ENCODE measurements around the gene NGDN. TPM values are rescaled to one million over a fixed set of nuclear protein-coding genes. Genes with fewer than 3 reads are reported as not detected.
A peak's percentile ranks its signal among the peaks of the same experiment; 100 is the strongest.
"Not testable (repeated sequence)": the region's sequence is repeated elsewhere in the genome, so short reads cannot be mapped to it uniquely, and the experiment has no call there.

NGDN gene, protein sequence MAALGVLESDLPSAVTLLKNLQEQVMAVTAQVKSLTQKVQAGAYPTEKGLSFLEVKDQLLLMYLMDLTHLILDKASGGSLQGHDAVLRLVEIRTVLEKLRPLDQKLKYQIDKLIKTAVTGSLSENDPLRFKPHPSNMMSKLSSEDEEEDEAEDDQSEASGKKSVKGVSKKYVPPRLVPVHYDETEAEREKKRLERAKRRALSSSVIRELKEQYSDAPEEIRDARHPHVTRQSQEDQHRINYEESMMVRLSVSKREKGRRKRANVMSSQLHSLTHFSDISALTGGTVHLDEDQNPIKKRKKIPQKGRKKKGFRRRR
- 58.2 TPM for total RNA-seq

DNA sequence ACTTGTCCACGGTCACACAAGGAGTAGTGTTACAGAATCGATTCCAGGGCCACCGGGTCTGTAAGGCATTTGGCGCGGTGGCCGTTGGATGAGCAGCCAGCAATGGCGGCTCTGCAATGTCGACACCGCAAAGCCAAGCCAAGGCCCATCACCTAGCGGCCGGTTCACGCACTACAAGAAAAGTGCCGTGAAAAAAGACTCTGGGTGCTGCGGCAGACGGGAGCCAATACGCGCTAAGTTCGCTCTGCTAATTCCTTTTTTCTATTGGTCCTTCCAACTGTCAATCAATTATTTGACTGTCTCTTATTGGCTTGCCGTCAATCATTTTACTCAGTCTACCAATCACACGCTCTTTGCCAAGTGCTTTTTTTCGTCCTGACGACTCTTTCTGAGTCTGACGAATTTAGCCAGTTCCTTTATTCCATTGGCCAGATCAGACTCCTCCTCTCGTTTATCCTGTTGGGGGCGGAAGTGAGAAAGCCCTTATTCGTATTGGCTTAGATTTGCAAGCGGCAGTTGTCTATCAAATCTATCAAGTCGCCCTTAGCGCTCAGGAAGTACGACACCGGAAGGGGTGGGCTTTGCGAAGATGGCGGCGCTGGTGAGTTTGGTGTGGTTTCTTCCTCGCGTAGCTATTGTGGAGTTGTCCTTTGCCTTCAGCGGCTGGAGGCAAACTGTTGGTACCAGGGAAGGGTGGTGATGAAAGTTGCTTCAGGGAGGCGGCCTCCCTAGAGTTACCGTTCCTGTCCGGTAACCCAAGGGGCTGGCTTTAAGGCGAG lies at the start of gene NGDN:
Gene NGDN (plus strand): TSS at position 577 of the 779 bp plus-strand sequence. CDS start 13 bp downstream, at position 590.
- DNase-seq, result peak; percentile 100

DNA sequence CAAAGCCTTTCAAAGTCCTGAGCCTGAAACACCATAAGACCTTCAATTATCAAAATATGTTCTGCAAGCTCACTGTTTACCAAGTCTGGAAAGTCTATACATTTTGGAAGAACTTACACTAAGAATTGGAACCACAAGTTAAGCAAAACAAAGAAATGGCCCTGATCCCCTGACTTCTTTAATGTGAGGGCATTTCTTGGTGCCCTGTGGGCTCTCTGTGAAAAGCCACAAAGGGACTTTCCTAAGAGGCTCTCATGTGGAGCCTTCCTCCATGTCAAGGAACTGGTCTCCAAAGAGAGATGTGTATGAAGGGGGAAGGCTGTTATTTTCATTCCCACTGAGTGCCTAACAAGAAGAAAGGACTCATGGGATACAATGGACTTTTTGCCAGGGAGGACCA lies 47.9 kb upstream of the NGDN start:
- DNase-seq, result no peak

DNA sequence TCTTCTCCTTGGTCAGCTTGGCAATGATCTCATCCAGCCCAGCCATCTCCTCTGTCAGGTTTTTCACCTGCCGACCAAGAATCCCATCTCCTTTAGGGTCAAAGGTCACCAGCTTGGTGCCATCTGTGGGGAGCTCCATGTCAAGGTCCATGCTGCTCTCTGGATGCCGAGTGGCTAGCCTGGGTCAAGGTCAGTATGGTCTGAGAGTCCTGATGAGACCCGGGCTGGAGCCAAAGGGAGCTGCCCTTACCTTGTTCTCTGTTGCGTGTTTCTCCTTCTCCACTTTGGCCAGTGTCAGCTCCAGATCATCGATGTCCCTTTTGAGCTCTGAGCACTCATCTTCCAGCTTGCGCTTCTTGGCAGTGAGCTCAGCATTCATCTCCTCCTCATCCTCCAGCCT lies 45.8 kb upstream of the NGDN start:
- no peak for DNase-seq

DNA sequence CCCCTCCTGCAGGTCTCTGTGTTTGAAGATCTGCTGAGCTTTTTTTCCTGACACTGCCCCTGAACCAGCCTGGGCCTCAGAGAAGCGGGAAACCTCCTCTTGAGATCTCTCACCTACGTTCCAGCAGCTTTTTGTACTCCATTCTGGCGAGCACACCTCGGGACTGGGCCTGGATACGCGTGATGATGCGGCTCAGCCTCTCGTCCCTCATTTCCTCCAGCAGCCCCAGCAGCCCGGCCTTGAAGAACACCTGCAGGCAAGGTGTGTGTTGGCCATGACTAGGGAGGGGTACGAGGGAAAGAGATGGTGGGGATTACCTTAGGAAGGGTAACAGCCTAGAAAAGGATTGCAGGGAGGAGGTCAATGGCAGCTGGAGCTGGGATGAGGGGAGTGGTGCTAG lies 44.3 kb upstream of the NGDN start:
- no peak for DNase-seq

DNA sequence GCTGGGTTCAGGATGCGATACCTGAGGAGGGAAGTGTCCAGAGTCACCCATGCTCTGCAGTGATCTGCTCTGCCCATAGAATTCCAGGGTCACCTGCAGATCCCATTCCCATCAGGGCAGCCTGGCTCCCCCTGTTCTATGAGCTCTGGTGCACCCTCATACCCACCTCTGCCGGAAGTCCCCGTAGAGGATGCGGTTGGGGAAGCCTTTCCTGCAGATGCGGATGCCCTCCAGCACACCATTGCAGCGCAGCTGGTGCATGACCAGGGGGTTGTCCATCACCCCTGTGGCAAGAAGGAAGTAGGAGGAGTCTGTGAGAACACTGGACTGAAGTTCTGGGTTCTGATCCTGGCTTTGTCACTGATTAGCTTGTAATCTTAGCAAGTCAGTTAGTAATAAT lies 43.7 kb upstream of the NGDN start:
- not testable (repeated sequence) for DNase-seq

DNA sequence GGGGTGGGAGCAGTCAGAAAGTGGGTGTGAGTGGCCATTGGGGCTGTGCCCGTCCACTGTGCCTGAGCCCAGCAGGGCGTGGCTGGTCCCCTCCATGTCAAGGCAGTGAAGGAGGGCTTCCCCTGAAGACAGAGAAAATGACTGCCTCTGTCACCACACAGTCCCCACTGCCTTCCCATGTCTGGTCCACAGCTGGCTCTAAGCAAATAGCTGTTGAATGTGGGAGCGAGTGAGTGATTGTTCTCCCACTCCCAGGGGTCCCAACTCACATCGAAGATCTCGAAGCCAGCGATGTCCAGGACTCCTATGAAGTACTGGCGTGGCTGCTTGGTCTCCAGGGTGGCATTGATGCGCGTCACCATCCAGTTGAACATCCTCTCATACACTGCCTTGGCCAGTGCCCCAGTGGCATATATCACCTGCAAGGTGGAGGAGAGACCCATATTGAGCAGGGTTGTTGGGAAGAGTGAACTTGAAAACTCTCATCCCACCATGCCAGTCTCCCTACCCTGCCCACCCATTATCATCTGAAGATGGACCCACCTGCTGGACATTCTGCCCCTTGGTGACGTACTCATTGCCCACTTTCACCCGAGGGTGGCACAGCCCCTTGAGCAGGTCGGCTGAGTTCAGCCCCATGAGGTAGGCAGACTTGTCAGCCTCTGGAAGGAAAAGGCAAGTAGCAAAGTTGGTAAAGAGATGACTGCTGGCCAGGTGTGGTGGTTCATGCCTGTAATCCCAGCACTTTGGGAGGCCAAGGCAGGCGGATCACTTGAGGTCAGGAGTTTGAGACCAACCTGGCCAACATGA lies 40.6 kb upstream of the NGDN start:
- DNase-seq, result no peak

DNA sequence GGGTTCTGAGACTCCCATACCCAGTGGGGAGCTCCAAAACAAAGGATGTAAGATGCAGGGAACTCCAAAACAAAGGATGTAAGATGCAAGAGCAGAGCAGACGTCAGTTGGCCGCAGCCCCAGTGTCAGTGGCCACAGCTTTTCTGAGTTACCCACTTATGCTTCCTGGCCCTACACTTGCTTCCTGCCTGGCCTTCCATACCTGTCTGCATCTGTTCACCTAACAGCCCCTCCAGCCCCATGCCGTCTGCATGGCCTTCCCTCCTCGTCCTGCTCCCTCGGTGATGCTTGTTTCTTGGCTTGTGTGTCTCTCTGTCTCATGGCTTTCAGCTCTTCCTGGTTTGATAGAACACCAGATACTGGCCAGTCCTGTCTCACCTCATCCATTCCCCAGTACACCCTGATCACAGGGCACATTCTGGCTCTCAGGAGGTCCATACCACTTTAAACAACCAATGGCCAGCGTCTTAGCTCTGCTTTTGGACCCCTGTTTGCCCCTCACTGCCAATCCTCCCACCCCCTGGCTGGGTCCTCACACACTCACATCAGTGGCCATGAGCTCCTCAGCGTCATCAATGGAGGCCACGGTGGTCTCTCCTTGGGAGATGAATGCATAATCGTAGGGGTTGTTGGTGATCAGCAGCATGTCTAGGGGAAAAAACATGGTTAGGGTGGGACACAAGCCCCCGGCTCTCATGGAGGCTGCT lies 39.3 kb upstream of the NGDN start:
- no peak for DNase-seq

DNA sequence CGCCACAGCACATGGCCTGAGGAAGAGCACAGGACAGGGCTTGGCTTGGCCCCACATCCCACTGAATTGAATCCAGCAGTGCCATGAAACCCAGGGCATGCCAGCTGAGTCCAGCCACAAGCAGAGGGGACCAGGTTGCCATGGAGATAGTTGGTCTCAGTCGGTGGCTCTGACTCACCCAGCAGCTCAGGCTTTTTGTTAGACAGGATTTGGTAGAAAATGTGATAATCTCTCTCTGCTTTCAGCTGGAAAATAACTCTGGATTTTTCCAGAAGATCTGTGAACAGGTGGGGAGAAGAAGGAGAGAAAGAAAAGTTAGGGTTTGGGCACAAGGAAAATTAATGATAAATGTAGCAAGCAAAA lies 38.8 kb upstream of the NGDN start:
- DNase-seq, result no peak

DNA sequence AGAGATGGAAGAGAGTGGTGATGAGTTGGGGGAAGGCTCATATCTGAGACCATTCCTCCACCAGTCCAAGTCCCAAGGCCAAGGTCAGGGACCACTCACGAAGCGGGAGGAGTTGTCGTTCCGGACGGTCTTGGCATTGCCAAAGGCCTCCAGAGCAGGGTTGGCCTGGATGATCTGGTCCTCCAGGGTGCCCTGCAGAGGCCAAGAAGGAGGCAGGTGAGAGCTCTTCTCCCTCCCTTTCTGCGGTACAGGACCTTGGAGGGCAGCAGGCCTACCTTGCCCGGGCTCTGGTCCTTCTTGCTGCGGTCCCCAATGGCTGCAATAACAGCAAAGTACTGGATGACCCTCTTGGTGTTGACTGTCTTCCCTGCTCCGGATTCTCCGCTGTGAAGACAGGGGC lies 38.0 kb upstream of the NGDN start:
- DNase-seq, result no peak

DNA sequence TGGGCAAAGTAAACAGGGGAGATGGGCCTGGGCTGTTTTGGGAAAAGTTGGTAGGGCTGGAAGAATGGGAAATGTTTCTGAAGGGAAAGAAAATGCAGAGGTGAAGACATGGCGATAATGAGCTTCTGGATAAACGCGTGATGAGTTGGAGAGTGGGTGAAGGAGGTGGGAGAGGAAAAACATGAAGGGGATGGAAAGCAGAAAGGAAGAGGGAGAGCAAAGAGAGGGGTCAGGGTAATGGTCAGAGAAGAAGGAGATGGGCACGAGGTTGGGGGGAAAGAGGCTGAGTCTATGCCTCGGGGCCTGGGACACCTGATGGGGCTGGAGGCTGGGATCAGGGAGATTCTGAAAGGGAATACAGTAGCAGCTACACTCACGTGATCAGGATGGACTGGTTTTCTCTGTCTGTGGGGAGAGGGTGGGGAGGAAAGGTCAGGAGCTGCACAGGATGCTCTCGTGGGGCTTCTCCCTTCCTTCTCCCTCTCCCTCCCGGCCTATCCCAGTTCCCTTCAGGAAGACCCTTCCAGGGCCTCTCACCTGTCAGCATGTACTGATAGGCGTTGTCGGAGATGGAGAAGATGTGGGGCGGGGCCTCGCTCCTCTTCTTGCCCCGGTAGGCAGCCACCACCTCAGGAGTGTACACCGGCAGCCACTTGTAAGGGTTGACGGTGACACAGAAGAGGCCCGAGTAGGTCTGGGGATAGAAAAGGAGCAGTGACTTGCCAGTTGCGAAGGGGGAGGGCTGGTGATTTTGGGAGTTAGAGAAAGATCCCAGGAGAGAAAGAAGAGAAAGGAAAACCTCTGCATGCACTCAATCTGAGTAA lies 37.2 kb upstream of the NGDN start:
- no peak for DNase-seq

DNA sequence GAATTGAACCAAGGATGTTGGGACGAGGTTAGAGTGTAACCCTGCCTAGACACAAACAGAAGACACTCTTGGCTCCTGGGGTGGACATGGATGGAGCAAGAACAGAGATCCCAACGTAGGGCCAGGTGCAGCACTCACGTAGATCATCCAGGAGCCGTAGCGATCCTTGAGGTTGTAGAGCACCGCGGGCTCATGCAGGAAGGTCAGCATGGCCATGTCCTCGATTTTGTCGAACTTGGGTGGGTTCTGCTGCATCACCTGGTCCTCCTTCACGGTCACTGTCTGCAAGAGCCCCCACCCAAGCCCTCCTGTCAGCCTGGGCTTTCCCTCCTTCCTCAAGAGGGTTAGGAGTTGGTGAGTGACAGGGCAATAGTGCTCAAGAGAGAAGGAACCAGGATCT lies 36.6 kb upstream of the NGDN start:
- DNase-seq, result no peak

DNA sequence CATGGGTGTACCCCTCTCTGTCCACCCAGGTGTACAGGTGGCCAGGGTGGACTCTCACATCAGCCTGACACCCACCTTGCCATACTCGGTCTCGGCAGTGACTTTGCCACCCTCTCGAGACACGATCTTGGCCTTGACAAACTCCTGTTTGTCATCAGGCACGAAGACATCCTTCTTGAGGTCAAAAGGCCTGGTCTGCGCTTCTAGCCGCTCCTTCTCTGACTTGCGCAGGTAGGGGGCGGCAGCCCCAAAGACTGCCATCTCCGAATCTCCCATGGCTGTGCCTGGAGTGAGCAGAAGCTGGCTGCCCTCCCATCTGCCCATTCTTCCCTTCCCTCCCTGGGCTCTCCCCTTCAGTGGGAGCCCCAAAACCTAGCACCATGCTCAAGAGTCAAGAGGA lies 36.0 kb upstream of the NGDN start:
- no peak for DNase-seq

DNA sequence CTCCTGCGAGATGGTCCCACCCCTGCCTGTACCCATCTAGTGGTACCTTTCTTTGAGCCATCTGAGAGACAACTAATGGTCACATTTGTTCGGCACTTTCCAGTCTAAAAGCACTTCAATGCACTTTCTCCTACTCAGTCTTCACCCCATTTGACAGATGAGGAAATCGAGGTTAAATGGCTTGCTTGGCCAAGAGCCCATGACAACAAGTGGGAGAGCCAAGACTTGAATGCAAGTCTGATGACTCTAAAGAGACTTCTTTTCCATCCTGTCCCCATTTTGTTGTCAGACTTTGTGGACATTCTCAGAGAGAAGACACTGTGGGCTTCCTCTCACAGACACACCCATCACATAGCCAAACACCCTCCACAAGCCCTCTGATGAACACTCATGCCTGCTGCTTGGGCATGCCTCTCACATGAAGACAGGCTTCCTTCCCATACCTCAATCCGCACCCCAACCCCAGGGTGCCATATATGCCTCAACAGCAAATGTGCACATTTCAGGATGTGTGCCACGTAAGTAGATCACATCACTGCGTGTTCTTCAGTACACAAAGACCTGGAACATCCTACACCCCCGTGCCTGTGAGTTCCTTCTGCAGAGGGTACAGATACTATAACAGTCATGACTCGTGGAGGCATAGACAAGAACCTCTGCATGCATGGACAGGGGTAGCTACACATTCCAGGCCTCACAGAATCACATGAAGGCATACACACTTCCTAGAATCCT lies 34.8 kb upstream of the NGDN start:
- DNase-seq, result no peak

DNA sequence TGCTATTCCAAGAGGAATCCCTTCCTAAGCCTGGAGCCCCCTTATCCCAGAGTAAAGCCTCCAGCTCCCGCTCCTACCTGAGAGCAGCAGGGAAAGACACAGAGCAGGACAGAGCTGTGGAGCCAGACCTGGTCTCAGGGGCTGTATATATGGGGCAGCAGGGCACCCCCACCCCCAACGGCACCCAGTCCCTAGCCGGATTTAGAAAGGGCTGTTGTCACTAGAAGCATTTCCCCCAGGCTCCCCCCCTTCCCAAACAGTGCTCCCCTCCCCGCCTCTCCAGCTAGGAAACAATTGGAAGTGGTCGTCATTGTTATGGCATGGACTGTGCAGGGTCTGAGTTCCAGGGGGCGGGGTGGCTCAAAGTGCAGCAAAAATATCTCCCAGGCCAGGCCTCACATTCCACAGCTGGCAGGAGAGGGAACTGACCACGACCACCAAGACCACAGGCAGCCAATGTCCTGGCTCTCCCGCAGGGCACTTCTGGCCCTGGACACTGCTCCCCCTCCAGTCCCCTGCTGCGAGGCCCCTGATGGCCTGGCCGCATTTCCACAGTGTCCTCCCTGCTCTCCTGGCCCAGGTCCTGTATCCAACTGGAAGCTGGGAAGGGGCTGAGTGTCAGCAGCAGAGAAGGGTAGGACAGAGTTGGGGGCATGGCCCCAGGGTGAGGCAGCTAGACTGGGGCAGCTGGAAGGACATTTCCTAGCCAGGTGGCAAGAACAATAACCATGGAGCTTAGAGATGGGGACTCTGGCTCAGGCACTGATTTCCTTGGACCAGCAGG lies 33.8 kb upstream of the NGDN start, which contains the start of gene MYH7:
Gene MYH7 (minus strand): TSS at position 118 of the 784 bp plus-strand sequence. CDS start 1,928 bp downstream, outside the sequence.
- no peak for DNase-seq

DNA sequence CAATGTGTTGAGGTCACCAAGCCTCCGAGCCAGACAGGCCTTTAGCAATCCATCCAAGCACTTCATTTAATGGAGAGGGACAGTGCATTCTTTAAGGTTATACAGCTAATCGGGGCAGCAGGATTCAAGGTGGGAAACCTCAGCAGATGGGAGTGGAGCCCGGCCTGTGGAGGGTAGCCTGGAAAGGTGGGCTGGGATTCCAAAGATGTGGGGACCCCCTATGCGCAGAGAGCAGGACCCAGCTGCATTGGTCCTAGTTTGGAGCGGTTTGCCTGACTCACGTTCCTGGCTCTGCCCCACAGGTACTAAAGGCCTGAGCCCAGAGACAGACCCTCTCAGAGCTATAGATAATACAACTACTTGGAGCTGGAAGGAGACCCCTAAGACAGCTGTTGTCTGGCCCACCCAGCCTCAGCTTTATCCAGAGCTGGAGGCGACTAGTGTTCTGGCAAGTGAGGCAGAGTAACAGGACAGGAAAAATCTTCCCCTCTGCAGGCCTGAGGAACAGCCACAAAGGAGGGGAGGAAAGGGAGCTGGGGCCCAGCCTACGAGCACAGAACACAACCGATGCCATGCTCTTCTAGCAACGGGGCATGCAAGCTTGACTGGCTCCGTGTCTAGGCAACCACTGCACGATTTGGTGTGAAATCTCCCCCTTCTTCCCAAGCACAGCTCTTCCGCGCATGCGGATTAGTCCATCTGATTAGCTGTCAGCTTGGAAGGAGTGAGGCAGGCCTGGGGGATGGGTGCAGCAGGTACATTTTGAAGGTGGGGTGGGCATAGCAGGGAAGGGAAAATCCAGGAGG lies 33.0 kb upstream of the NGDN start:
- no peak for DNase-seq

DNA sequence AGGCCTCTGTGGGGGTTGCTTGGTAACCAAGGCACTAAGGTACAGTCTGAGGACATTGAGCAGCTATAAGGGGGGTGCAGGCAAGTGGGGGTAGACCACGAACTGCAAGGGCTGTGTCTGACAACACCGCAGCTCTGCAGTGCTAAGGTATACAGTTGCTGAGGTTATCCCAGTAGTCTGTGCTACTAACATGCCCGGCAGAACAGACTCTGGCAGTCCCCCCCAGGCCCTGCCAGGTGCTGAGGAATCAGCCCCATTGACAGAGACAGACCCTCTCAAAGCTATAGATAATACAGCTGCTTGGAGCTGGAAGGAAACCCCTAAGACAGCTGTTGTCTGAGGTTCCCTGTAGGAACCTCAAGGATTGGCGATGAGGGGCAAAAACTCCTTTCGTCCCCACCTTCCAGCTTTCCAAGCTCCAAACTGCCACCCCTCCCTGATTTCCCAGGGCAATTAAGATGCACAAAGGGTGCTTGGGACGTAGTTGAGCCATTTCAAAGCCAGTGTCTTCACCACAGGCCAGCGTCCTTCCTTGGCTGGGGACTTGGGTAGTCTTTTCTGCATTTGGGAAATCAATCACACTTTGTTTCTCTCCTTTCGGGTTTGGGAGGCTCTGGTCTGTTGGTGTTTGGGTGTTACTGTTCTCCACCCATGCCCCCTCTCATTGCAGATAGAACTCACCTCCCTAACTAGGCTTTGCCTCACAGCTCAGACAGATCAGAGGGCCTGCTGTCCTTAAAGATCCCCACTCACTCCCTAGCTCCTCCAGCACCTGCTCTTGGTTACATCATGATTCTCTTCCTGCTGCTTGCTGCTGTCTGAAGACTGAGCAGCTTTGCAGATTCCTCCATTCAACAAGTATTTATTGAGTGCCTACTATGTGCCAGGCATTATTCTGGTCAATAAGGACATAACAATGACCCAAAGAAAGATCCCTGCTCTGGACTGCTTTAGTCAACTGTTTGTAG lies 32.1 kb upstream of the NGDN start:
- no peak for DNase-seq

DNA sequence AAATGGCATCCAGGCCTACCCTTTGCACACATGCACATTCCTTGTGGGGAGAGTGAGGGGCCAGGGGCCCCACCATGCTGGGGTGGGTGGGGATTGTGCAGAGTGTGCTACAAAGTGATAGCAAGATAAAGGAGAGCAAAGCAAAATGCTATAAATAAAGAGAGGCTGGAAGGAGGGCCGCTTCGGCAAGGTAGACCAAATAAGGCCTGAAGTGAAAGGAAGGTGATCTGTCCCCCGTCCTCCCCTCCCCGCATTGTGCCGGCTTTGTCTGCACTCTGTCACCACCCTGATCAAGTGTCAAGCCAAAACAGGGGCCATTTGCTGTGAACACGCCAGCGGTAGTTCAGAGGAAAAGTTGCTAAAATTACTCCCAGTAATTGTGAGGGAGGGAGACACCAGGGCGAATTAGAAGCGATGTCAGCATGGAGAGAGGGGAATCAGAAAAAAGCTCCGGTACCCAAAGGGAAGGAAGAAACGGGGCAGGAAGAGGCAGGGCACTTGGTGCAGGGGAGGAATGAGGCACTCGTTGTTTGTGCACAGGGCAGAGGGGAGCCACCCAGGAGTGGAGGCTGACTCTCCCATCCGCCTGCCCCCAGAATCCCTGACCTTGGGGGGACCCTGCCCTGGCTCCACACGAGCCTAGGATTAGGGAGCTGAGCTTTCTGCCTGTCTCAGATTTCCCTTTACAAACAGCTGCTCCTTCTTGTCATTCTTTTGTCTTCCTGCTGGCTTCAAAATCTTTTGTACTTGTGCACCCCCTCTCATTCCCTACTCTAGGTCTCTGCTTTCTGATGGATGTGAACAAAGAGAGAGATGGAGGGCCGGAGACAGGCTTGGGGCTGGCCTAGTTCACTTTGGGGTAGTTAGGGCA lies 31.2 kb upstream of the NGDN start:
- DNase-seq, result no peak
